NCI-H526 (cell line): ENCODE measurements around the gene ELOF1.

Experiments used
- DNase-seq, 2 experiments: peaks; one replicate each; lab custom pipeline; 2025; lab: John Stamatoyannopoulos, UW

ELOF1 gene

GRCh38 chr19:11535792-11536595 is 23.0 kb downstream of the ELOF1 start:
- DNase-seq, result peak; percentile 31 to 84

DNA sequence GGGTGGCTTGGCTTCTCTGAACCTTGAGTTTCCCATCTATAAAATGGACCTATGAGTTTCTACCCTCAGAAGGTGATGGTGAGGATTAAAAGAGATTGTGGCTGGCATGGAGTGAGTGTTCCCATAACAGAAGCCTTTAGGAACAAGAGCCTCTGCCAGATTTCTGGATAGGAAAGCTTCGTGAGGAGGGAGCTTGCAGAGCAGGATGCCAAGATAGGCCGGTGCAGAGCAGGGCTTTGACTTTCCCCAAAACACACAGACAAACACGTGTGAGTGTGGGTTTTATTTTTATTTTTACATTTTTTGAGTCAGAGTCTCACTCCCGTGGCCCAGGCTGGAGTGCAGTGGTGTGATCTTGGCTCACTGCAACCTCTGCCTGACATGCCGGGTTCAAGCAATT is 24.1 kb downstream of the ELOF1 start:
- no peak for DNase-seq

- no peak for DNase-seq
These were observed 24.5 kb downstream of the ELOF1 start for GRCh38 chr19:11534538-11534937.

DNA sequence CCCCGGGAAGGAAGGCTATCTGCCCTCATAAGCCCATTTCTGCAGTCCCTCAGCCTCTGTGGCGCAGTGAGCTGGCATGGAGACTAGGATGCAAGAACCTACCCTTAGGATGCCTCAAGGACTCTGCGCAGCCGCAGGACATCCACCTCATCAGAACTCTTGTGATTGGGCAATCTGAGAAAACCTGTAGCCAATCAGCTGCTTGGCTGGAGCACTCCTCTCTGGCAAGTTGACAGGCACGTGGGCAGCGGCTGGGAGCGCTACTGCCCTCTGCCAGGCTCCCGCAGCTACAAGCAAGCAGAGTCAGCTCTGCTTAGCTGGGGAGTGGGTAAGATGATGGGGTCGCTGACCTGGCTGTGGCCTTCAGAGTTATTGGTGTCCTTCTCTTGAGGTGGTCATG is 28.6 kb downstream of the ELOF1 start:
- DNase-seq, result peak; percentile 85 to 88

GRCh38 chr19:11528551-11529341 is 30.3 kb downstream of the ELOF1 start, which contains the start of gene ECSIT:
ECSIT (minus strand) TSS chr19:11529134; CDS start chr19:11519170, 9,964 bp downstream.
- peak; percentile 91 to 95 for DNase-seq

- DNase-seq, result no peak
These were observed 39.9 kb downstream of the ELOF1 start for GRCh38 chr19:11519138-11519537.

GRCh38 chr19:11513946-11514345 is 45.1 kb downstream of the ELOF1 start:
- DNase-seq, result no peak

- no peak for DNase-seq
These were observed 48.6 kb downstream of the ELOF1 start for GRCh38 chr19:11510444-11510843.

GRCh38 chr19:11507370-11508078 is 51.5 kb downstream of the ELOF1 start:
- DNase-seq, result no peak

DNA sequence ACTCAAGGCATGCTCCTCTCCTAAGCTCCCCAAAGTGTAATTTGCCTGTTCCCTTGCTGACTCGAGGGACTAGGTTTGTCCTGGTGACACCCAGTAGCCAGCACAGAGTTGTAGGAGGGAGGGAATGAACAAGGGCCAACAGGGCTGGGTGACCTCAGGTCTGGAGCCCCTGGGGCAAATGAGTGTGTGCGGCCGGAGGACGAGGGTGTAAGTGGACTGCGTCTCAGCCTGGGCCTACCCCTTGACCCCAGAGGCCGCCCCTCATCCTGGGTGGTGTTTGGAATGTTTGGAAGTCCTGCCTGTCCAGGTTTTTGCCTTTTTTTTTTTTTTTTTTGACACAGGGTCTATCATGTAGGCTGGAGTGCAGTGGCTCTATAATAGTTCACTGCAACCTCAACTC is 52.1 kb downstream of the ELOF1 start:
- DNase-seq, result no peak

DNA sequence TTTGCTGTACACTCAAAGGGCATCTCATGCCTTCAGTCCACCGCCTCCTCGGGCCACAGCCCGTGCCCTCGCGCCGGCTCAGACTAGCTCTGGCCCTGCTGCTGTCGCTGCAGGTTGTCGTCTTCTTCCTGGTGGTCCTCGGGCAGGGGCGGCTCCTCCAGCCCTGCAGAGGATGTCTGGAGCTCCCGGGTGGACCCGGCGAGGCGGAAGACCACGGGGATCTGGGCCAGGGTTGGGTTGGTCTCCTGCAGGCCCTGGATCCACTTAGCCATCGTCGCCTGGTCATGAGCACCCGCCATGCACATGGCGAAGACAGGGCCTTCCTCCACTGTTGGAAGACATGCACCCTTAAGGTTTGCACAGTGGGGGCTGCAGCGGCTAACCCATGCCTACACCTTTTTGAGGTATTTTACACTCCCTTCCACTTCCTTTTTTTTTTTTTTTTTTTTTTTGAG is 52.9 kb downstream of the ELOF1 start:
- no peak for DNase-seq

- DNase-seq, result peak; percentile 78 to 92
These were observed 53.4 kb downstream of the ELOF1 start, which contains the start of gene ZNF653 for GRCh38 chr19:11505504-11506100. ZNF653 (minus strand) TSS chr19:11505839; CDS start chr19:11505786, 53 bp downstream.

GRCh38 chr19:11505032-11505503 is 54.0 kb downstream of the ELOF1 start:
- DNase-seq, result peak; percentile 86 to 96

GRCh38 chr19:11504502-11505031 is 54.5 kb downstream of the ELOF1 start:
- DNase-seq, result no peak
